GM21786 (cell line): ENCODE measurements around the gene THOC6.

ENCODE experiments used
- ATAC-seq: cut with Tn5 transposase; IDR thresholded peaks from one replicate; pipeline ENCODE4 v1.9.1; 2021; ENCODE audit not compliant: unreplicated experiment

Gene THOC6

DNA sequence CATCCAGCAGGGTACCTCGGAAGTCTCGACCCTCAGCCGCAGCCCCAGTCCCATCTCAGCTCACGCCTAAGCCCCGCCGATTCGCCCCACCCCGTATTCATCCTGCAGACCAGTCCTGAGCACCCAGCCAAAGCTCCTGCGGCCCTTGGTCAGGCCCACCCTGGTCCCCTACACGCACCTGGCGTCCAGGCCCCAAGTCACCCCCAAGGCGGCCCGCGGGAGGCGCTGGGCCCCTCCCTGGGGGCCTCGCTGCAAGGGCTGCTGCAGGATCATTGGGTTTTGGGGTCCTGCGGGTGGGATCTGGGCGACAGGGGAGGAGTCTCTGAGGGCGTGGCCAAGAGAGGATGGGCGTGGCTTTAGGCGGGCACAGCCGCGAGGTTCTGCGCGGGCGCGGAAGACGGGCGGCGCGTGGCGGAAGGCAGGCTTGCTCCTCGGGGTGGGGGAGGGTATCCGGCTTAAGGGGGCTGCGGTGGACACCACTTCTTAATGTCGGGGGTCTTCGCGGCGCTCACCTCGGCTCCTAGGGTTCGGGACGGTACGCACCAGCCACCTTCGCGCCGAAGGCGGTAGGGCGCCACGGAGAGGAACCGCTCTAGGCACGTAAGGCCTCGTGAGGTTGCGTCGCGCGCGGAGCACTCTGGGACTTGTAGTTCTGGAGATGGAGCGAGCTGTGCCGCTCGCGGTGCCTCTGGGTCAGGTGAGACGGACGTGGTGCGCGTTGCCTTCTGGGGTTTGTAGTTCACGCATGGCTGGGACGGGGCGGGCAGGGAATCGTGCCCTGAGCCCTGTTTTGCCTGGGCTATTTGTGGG is at the start of gene THOC6, which contains the start of gene HCFC1R1:
THOC6 (plus strand) TSS at position 367 of the 810 bp plus-strand sequence; CDS start at position 659, 292 bp downstream.
HCFC1R1 (minus strand) TSS at position 274 of the 810 bp plus-strand sequence; CDS start at position 273, 1 bp downstream.
- peak; percentile 81 for ATAC-seq

DNA sequence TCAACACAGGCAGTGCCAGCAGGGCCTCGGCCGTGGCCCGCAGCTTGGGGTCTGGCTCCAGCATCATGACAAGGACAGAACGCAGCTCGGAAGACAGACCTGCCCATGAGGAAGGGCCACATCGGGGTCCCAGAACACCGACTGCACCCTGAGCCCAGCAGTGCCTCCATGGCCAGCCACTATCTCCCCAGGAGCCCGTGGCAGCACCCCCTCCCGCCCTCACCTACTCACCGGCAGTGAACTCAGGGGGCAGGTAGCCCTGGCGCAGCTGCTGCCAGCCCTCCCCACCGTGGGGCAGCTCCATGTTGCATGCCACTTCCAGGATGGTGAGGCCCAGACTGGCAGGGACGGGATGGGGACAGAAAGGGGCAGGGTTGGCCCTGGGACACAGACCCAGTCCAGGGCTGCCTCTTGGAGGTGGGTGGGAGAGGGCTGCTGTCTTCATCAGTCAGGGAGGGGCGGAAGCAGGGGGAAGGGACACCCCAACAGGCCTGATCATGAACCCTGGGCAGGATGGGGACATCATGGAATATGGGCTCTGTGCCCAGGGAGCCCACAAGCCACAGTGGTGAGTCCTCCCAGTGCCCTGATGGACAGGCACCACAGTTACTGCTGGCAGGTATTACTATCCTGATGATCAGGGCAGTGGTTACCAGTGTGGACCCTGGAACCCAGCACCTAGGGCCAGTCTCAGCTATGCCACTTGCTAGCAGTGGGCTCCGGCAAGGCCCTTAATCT is 49.3 kb upstream of the THOC6 start:
- no peak for ATAC-seq

DNA sequence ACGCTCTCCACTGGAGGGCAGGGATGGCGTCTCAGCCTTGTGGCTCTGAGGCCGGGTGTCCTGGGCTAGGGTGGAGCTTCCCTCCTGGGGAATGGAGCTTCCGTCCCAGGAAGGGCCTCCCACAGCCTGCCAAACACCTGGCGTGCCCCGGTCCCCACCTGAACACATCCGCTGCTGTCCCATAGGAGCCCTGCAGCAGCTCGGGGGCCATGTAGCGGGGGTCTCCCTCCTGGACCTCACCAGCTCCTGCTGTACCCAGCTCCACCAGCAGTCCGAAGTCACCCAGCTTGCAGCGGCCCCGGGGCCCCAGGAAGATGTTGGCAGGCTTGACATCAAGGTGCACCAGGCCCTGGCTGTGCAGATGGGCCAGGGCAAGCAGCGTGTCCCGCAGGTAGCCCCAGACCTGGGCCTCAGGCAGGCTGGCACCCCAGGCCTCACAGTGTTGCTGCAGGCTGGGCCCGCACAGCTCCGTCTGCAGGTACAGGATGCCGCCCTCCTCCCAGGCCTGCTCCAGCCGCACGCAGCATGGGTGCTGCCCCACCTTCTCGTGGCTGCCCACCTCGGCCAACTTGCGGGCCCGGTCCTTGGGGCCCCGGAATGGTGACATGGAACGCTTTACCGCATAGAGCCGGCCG is 48.6 kb upstream of the THOC6 start:
- no peak for ATAC-seq

DNA sequence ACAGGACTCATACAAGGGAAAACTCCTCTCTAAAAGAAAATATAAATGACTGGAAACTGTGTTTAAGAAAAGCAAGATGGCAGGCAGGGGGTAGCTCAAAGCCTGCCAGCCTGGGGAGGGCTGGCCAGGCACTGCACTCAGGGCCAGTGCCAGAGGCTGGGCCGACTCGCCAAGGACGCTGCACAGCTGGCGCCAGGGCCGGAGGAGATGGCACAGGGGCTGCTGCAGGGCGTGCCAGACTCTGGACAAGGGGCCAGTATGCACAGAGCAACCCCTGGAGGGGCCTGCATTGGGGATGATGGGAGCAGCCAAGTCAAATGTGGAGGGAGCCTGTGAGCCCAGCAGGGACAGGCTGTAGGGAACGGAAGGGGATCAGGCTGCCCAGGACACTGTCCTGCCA is 47.6 kb upstream of the THOC6 start:
- ATAC-seq: no peak

DNA sequence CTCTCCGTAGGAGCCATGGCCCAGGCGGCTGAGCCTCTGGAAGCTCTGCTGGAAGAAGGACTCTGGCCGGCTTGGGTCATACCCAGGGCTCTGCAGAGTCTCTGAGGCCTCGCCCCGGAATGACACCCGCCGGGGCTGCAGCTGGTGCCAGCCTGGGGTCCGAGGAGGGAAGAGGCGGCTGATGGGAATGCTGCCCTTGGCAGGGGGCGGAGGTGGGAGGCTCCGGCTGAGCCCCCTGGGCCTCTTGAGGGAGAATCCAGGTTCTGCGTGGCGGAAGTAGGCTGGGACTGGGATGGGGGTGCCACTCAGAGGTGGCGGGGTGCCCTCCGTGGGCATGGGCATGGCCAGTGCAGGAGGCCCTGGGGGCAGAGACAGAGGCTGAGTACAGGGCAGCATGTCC is 47.2 kb upstream of the THOC6 start:
- no peak for ATAC-seq

DNA sequence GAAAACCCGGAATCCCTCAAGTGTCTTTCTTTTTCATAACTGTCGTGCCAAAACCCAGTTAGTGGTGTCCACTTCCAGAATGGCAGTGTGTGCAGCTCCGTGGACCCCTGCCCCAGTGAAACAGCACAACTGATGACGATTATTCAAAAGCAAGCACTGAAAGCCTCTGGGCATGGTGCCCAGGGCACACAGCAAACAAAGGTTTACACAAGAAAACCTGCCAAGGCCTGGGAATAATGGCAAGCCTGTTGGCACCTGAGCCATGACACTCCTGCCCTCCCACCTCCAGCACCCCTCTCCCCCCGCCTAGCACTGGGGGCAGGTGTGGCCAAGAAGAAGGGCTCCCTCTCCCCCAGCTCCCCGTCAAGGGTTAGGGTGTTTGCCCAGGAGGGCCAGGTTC is 46.4 kb upstream of the THOC6 start:
- no peak for ATAC-seq

DNA sequence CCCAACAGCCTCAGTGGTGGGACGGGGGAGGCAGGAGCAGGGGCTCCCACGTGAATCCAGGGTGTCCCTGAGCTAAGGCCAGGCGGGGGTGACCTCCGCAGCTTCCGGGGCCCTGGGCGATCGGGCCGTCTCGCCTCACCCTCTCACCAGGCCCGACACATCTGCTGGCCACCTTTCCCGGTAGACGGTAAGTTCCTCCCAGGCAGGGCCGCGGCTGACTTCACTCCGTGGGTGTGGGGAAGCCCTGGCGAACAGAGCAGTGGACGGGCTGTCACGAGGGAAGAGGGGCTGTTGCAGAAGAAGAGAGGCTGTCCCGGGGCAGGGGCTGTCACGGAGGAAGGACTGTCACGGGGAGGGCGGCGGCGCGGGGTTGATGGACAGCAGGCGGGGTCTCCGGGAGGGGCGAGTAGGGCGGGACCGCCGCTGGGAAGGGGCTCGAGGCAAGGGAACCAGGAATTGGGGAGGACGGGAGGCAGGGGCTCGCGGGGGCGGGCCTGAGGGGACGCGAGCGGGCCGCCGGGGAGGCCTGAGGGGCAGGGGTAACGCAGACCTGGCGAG is 44.1 kb upstream of the THOC6 start:
- ATAC-seq: peak; percentile 2

DNA sequence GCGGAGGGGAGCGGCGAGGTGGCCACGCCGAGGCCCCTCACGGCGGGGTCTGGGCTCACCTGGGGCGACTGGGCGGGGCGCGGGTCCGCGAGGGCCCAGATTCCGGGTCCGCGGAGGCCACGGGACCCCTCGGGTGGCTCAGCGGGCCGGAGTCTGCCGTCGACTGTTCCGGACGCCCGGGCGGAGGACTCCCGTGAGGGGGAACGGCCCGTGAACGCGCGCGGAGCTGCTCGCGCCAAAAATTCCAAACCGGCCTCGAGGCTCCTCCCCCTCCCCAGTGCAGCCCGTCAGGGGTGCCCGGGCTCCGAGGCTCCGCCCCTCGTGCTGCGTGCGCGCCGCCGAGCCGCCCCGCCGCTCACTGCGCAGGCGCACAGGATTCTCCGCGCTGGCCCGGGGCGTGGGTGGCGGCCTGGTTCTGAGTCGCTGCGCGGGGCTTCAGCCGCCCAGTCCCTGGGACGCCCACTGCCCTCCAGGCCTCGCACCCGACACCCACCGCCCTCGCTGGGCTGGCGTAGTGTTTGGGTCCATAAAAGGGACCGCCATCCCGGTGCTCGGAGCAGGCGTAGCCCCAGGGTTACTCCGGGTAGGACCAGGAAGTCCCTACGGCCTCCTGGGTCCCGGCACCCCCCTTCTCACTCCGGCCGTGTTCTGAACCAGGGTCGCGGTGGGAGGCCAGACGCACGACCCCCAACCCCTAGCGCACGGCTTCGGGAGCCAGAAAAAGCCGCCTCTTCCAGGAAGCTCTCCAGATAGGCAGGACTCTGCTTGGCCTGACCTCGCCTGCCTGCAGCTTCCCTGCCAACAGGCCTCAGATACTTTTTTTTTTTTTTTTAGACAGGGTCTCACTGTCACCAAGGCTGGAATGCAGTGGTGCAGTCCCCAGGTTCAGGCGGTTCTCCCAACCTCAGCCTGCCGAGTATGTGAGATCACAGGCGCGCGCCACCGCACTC is 43.3 kb upstream of the THOC6 start, which contains the start of gene PKMYT1:
PKMYT1 (minus strand) TSS at position 220 of the 950 bp plus-strand sequence. CDS start 789 bp downstream, outside the sequence.
- ATAC-seq: peak; percentile 65

DNA sequence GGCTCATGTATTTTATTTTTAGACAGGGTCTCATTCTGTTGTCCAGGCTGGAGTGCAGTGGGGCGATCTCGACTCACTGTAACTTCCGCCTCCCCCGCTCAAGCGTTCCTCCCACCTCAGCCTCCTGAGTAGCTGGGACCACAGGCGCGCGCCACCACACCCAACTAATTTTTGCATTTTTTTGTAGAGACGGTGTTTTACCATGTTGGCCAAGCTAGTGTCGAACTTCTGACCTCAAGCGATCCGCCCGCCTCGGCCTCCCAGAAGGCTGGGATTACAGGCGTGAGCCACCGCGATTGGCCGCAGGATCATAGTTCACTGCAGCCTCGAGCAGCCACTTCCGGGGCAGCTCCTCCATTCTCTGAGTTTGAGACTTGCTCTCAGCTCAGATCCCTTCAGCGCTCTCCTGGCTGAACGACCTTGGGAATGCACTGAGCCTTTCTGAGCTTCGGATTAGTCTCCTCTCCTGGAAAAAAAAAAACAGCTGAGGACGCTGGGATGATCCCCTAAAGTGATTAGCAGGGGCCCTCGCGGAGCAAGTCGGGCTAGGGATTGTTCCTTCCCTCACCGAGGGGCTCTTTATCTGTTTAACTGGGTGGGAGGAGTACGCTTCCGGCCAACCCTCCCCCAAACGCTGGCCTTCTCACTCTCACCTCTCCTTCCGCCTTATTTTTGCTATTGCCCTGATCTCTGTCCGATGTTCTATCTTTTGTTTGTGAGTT is 42.5 kb upstream of the THOC6 start:
- ATAC-seq: no peak

DNA sequence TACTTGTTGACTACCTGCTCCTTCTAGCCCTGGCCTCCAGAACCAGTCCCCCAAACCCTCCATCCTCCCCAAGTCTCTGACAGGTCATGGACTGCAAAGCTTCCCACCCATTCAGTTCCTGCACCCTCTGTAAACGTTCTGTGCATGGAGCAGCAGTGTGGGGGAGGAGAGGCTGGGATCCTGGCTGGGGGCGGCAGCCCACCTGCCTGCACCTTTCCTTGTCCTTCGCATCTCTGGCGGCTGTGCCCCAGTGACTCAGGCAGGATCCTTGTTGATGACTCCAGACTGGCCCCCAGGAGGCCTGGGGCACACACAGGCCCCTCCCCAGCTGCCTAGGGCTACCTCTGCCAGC is 42.0 kb upstream of the THOC6 start:
- ATAC-seq: no peak

DNA sequence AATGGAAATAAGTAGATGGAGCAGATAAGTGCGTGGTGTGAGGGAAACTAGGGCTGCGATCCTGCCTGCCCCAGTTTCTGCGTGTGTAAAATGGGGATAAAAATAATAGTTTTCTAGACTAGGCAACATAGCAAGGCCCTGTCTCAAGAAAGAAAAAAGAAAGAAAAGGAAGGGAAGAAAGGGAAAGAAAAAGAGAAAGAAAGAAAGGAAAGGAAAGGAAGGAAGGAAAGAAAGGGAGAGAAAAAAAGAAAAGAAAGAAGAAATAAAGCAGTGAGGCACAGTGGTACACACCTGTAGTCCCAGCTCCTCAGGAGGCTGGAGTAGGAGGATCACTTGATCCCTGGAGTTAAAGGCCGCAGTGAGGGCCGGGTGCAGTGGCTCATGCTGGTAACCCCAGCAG is 41.4 kb upstream of the THOC6 start:
- ATAC-seq: no peak

DNA sequence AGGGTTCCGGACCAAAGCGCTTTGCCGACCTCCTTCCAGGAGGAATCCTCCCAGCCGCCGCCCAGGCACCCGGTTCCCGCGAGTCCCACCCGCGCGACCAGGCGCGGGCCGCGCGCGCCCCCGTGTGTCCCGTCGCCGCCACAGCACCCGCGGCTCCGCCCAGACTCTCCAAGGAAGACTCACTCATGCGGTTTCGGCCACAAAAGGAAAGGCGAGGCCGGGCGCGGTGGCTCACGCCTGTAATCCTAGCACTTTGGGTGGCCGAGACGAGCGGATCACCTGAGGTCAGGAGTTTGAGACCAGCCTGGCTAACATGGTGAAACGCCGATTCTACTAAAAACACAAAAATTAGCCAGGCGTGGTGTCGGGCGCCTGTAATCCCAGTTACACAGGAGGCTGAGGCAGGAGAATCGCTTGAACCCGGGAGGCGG is 40.1 kb upstream of the THOC6 start:
- peak; percentile 34 for ATAC-seq

DNA sequence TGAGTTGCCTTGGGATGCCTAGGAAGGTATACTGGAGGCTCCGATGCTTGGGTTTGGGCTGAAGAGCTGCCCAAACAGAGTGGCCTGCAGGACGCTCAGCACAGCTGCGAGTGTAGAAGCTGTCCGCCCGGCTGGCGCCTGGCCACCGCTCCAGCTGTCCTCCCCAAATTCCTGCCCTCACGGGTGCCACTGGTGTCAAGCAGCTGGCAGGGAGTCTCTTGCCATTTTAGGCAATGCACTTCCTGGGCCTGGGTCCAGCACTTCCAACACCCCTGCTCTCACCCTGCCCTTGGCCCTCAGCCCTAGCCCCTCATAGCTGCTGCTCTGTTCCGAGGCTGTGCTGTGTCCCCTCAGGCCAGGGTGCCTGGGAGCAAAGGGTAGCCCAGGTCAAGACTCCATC is 38.4 kb upstream of the THOC6 start:
- ATAC-seq: no peak

DNA sequence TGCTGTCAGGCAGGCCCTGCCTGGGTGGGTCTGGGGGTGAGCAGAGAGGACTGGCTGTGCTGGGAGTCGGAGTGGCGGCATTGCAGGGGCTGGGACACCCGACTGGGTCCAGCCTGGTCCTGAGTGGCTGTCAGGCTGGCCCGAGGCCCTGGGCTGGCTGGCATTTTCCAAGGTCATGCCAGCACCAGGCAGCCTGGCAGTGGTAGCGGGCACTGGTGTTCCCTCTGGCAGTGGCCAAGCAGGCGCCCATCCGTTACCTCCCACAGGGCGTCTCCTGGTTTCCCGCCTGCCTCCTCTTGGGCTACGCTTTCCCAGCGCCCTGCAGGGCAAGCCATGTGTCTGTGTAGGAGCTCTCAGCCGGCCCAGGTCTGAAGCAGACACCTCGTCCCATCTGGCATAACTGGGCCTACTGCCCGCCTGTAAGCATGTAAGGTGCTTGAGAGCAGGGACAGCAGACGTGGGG is 37.9 kb upstream of the THOC6 start:
- no peak for ATAC-seq

DNA sequence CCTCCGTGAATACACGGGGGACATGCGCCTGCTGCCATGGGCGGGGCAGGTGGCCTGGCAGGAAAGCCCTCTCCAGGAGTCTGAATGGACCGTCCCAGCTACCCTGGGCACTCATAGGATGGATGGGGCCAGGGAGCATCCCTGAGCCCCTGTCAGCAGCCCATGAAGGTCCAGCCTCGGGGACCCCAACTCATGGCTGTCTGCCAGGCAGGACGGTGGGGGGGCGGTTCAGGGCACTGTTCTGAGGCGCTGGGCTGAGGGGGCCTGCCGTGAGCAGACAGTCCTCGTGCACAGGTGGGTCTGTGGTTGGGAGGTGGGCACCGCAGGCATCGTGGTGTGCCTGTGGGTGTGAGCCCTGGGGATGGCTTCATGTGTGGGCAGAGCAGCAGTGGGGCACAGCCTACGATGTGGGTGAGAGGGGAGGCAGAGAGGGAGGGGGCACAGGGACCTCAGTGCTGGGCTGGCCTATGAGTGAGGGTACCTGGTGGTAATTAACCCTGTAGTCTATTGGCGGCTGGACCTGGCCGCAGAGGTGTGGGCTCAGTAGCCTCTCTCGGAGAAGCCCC is 37.1 kb upstream of the THOC6 start:
- ATAC-seq: no peak

DNA sequence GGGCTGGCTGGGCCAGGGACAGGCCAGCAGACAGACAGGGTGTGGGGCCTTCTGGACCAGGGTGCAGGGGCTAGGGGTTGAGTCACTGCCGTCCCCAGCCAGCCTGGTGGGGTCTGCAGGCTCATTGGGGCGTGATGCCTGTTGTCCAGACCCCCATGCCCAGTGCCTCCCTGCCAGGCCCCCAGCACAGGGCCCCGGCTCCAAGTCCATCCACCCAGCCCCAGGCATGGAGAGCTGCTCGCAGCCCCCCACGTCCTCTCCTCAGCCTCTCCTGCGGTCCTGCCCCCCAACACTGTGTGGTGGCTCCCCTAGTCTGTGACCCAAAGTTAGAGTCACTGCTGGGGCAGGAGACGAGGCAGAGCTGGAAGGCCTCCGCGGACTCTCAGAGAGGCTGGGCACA is 36.5 kb upstream of the THOC6 start:
- no peak for ATAC-seq

DNA sequence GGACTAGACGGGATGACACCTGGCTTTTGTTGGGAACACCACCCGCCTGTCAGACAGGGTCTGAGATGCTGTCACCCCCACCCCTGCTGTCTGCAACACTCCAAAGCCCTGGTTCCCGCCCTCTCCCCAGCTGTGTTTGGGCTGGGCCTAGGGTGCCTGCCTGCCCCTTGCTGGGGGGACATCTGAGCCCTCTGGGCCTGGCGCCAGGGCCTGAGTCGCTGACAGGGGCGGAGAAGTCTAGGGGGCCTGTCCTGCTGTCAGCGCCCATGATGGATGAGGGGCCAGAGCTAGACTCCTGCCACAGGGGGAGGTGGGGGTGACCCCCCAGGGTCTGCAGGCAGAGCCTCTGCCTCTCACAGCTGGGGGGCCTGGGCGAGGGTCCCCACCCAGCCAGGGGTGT is 36.0 kb upstream of the THOC6 start:
- ATAC-seq: no peak

DNA sequence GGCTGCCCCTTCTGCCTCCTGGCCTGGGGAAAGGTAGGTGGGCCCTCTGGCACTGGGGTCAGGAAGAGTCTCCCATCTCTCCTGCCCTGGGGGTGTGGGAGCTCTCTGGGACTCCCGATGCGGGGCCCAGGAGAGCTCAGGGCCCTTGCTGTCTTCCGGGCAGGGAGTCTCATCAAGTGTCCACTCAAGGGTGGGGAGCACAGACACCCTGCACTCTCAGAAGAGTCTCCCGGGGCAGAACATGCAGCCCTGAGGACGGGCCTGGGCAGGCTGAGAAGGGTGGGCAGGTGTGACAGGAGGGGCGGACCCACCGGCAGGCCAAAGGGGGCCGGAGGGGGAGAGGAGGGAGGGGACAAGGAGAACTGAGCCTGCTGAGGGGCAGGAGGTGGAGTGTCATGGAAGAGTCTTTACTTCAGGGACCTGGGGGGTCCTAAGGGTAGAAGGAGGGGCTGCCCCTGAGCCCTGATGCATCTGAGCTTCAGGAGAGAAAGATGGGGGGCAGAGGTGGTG is 35.2 kb upstream of the THOC6 start:
- no peak for ATAC-seq

DNA sequence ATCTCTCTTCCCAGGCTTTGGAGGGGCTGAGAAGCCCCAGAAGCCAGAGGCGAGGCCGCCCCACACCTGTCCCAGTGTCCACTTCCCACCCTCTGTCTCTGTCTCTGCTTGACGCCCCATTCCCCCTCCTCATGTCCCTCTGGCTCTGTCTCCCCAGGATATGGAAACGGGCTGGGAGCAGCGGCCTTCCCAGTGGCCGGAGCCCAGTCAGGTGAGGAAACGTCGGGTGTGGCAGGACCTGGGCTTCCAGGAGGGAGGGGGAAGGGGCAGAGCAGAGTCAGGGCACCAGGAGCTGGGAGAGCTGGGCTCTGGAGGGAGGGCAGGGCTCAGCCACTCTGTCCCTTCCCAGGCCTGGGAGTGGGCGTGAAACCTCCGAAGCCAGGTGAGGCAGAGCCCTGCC is 32.9 kb upstream of the THOC6 start:
- ATAC-seq: no peak
